EL (cell line): ENCODE data around the gene RBPMS2.

Source experiments
- DNase-seq: peaks from one replicate; pipeline ENCODE4 v3.0.0-alpha.2; 2016

The RBPMS2 gene

DNA sequence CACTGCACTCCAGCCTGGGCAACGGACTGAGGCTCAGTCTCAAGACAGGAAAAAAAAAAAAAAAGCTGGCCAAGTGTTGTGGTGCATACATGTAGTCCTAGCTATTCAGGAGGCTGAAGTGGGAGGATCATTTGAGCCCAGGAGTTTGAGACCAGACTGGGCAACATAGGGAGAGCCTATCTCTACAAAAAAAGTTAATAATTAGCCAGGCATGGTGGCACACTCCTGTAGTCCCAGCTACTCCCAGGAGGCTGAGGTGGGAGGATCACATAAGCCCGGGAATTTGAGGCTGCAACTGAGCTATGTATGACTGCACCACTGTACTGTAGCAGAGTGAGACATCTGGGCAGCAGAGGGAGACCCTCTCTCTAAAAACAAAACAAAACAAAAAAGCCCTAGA is 58.9 kb downstream of the RBPMS2 start:
- DNase-seq: no peak

DNA sequence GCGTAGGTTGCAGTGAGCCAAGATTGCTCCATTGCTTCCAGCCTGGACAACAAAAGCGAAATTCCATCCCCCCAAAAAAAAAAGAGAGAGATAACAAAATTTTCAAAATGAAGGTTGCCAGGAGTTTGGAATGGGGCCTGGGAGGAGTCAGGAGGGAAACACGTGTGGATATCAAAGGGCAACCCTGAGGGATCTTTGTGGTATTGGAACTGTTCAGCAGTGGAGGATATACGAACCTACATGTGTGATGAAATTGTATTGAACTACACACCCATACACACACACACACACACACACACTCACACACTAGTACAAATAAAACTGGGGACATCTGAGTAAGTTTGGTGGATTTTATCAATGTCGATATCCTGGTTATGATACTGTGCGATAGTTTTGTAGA is 61.8 kb downstream of the RBPMS2 start:
- DNase-seq: no peak

DNA sequence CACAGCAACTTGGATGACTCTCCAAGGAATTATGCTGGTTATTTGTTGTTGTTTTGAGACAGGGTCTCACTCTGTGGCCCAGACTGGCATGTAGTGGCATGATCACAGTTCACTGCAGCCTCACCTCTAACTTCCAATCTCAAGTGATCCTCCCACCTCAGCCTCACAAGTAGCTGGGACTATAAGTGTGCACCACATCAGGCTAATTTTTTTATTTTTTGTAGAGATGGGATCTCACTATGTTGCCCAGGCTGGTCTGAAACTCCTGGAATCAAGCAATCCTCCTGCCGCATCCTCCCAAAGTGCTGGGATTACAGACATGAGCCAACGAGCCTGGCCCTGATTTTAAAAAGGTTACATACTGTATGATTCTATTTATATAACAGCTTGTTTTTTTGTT is 63.0 kb downstream of the RBPMS2 start:
- no peak for DNase-seq

DNA sequence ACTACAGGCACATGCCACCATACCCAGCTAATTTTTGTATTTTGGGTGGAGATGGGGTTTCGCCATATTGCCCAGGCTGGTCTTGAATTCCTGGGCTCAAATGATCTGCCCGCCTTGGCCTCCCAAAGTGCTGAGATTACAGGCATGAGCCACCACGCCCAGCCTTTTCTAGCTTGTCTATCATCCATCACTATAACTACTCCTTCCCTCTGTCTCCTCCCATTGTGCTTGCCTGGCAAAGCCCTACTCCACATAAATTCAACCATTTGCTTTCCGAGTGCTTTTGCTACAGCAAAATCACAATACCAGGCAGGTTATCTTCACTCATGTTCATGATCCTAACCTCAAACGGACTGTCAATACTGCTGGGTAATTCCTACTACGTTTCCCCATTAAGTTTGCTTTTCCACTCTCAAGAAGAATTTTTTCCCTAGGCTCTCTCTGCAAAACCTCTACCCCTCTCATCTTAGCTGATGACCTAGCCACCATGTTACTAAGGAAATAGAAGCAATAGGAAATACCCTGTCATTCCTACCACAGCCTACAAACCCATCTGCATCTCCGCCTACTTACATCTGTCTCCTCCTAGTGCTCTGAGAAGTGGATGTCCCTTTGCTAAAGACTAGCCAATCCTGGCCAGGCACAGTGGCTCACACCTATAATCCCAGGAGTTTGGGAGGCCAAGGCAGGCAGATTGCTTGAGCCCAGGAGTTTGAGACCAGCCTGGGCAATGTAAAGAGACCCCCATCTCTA is 64.5 kb downstream of the RBPMS2 start:
- no peak for DNase-seq

DNA sequence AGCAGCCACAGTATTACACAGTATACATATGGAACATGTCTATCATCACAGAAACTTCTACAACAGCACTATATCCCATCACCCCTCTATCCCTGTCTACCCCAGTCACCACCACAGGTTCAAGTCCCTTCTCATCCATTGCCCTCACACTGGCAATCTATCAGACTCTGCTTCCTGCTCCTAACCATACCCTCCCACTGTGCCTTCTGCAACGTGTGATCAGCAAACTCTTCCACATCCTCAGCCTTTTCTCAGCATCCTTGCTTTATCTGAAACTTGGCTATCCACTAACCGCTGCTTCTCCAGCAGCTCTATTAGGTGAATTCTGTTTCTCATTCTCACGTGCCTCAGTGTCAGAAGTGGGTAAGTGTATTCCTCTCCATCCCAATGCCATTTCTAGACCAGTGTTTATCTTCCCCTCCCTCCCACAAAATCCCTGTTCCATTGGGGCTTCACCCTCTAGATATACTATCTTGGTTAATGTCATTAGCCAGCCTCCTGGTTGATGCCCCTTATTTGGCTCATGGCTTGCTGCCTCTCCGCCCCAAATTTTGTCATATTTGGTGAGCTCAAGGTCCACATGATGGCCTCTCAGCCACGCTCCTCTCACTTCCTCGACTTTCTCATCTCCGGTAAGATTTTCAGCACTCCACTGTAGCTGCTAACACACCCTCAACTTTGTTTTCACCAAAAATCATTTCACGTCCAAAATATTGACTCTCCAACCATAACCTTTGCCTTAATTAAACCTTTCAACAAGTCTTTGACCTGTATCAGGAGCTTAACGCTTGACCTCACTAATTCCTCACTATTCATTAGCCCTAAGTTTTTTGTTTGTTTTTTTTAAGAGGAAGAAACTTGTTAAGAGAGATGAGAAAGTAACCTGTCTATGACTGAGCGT is 69.1 kb downstream of the RBPMS2 start:
- no peak for DNase-seq

DNA sequence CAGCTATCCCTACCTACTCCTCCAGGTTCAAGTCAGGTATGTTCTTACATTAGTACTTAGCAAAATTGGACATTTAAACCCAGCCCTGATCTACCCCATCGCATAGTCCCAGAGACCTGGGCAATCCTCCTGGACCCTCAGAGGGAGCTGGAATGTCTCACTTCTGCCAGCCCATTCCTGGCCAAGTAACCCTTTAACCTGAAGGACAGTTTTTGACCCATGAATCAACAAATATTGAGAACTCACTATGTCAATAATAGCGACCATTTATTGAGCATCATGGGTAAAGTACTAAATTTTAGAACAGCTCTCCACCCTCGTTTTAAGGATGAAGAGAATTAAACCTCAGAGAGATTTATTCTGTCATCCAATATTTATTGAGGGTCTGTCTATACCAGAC is 70.4 kb downstream of the RBPMS2 start:
- no peak for DNase-seq

DNA sequence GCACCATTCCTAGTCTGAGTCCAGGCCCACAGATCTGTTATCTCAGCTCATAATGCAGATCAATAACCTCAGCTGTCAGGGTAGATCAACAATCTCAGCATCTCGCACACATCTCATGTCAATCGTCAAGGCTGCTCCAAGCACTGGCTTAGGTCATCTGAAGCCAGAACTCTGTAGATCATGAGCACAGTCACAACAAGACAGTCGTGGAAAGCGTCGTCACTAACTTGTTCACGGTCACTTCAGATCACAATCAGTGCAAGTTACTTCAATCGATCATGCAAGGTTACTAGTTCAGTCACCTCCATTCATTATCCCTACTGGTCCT is 71.8 kb downstream of the RBPMS2 start:
- DNase-seq: no peak

DNA sequence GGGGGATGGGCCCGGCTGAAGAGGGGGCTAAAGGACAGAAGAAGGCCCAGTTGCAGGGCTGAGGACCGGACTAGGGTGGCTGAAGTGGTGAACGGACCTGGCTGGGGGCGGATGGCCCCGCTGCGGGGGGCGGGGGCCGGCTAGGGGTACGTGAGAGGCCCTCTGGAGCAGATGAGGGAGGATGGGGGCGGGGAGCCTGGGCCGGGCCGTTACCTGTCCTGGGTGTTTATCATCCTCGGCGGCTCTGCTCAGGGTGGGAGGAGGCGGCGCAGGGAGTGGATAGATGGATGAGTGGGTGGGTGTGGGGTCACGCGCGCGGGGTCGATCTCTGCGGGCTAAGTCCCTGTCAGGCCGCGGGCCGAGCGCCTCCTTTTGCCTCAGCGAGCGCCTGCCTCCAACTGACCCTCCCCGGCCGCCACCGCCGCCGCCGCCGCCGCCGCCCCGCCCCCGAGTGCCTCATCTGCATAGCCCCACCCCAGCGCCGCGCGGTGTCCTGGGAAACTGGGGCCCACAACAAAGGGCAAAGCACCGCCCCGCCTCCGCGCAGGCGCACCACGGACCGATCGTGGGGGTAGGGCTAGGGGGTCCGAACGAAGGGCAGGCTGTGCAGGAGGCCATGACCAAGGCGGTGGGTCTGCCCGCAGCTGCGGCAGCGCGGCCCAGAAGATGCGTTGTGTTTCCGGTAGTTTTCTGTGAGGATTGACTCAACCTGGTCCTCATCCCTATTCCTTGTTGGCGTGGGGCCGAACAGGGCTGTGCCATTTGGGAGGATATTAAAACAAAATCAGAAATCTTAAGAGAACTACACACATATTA is 72.4 kb downstream of the RBPMS2 start:
- peak; percentile 93 for DNase-seq

DNA sequence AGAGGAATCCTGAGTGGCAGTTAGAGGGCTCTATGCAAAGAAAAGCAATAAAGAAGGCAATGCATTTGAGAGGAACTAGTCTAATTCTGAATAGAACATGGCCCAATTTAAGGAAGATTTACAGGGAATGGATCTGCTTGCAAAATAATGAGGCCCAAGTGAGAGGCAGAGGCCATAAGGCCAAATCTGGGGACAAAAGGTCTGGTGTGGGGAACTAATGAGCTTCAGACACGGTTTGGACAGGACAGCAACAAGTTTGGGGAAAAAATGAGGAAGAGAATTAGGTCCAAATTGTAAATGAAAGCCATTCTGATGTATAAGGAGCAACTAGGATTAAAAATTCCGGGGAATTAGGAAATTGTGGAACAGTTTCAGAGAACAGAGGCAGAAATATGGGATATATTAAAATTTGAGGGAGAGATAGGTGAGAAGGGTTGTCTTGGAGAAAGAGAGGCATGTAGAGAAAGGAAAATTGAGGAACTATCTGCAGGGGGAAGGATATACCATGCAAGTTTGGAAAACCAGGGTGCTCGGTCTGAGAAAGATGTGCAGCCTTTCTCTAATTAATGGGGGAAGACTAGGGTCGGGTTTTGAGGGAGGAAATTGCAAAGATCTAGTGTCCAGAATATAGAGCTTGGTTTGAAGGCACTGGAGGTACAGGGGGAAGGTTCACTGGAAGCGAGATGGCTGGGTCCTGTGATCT is 73.8 kb downstream of the RBPMS2 start:
- DNase-seq: no peak

DNA sequence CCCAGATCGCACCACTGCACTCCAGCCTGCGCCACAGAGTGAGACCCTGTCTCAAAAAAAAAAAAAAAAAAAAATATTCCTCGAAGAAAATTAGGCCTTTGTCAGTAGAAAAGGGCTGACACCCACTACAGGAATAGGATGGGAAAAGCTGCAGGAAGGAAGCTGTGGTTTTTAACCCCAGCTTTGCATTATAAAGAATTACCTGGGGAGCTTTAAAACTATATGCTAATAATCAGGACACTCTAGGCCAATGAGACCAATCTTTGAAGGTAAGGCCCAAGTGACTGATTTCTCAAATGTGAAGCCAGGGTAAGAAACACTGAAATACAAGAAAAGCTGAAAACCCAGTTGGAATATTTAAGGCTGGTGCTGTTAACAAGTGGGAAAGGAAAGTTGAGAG is 74.3 kb downstream of the RBPMS2 start:
- no peak for DNase-seq

DNA sequence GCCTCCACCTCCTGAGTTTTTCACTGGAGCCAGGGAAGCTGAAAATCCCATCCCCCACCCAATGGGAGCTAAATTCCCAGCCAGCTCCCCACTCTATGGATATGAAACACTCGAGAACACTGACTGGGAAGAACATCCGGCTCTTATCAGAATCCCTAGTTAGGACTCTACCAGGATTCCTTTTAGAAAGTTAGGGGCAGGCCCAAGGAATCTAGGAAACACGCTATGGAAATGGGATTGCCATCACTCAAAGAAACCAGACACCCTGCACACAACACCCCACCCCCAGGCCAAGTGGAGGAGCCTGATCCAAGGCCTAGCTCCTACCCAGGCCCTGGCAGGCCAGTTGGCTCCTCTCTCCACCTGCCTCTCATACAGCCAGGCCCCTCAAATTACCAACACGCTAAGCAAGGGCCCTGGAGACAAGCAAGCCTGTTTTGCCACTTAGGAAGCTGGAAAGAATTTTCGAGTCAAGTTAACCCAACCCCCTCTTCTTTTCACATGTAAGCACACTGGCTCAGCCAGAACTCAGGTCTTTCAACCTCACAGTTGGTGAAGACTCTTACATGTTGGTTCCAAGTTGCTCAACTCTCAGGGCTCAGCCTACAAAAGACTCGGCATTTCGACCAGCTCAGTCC is 75.5 kb downstream of the RBPMS2 start:
- DNase-seq: peak; percentile 35

DNA sequence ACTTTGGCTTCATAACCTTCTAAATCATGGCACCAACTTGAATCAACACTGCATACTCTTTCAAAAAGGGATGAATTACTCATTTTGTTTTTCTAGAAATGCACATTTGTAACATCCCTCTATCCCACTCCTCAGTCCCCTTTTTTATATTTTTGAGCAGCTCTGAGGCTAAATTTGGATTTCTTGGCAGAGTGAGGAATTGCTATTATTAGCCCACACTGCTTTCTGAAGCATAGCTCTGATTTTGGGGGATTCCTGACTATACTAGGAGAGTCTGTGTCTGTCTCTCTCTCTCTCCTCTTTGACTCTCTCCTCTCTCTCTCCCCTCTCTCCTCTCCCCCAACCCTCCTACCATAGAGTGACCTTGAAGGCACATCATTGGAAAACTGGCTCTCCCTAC is 76.6 kb downstream of the RBPMS2 start:
- DNase-seq: no peak

DNA sequence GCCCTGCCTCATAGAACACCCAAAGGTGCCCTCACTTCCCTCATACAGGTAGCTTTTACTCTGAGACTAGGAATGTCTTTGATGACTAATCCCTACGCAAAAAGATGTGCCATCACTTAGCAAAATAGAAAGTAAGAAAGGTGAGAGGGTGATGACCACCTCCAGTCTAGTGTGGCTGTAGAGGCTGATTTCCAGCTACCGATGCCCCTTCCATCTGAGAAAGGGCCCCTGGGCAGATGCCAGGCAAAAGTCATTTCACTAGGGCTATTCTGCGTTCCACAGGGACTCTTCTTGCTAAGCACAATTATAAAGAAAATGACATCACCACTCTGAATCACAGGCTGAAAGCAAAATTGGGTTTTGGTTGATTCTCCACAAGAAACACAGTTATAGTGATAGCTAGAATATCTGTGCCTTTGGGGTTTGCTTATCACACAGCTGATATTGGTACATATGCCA is 77.4 kb downstream of the RBPMS2 start:
- peak; percentile 38 for DNase-seq

DNA sequence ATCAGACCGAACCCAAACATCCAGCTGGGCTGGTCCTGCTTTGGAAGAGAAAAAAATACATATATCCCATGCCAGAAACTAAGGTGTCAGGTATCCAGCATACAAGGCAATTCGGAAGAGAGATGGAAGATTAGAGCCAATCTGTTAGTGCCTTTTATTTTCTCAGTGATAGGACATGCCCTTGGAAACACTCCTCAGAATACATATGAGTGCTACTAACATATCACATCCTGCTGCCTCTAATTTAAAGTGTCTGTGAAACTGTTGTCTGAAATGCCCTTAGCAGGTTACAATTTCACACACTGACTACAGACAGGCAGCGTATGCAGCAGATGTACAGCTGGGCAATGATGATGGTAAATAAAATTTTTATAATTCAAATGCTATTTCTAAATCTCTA is 78.9 kb downstream of the RBPMS2 start:
- no peak for DNase-seq

DNA sequence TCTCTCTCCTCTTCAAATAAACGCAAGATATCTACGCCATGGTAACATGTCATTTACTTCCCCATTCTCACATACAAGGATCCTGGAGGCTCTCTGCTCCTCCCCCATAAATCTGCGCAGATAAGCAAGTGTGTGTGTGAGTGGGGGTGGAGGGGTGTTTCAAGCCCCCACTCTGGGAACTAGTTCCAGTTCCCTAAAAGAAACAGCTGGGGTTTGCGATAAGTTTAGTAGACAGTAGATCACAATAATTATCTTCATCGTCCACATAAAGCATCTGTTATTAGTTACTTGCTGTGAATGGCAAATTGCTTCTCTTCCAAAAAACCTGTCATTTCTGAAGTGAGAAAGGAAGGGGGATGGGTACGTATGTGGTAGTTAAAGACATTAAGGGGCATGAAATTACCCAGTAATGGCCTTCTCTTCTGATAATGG is 79.8 kb downstream of the RBPMS2 start:
- DNase-seq: no peak

DNA sequence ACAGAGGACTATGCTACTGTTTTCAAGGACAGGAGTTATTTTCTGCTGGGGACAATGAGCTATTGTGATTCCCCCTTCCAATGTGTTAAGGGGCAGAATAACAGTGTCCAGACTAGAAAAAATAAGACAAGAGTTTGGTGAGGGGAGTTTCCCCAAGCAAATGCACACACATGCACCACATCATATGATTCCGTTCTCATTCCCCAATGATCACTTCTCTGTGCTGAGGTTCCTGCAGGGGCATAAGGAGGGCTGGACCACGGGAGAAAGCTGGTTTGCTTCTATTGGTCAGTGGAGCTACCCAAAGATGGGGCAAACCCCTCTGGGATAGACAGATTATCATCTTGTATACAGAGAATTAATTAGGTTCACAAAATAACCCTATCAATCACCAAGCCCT is 80.6 kb downstream of the RBPMS2 start:
- no peak for DNase-seq

DNA sequence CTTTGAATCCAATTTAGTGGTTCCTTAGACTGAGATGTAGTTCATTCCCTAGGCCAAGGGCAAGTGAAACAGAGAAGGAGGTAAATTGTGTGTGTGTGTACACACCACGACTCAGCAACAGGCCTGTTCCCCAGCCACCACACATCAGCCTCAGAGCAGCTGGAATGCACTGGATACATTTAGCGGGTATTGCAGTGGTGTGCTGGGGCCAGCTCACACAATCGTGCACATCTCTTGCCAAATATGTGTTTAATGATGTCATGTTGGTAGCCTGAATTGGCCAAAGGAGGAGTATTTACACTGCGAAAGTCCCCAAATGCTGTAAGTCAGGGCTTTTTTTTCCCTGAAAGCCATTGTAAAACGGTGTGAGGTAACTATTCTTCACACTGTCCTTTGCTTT is 82.3 kb downstream of the RBPMS2 start:
- peak; percentile 81 for DNase-seq

DNA sequence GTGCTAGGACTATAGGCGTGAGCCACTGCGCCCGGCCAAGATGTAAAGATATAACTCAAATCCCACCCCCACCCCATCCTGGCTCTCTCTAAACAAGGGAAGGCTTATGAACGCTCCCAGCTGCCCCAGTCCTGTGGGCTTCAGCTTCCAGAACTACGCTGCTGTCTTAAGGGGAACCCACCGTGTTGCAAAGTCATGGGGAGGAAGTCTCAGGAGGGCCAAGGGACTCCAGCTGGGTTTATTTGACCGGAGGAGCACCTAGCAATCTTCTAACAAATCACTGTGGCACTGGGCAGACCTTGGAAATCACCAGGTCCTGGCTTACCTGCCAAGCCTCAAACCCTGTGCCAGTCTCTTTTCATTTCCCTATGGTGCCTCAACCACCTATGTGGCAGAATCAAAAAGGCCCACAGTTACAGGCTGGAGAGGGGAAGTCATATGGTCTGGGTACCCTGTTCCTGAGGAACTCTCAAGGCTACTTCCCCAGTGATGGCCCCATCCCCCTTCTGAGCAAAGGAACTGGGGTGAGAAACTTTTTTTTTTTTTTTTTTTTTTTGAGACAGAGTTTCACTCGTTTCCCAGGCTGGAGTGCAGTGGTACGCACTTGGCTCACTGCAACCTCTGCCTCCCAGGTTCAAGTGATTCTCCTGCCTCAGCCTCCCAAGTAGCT is 83.4 kb downstream of the RBPMS2 start:
- no peak for DNase-seq

DNA sequence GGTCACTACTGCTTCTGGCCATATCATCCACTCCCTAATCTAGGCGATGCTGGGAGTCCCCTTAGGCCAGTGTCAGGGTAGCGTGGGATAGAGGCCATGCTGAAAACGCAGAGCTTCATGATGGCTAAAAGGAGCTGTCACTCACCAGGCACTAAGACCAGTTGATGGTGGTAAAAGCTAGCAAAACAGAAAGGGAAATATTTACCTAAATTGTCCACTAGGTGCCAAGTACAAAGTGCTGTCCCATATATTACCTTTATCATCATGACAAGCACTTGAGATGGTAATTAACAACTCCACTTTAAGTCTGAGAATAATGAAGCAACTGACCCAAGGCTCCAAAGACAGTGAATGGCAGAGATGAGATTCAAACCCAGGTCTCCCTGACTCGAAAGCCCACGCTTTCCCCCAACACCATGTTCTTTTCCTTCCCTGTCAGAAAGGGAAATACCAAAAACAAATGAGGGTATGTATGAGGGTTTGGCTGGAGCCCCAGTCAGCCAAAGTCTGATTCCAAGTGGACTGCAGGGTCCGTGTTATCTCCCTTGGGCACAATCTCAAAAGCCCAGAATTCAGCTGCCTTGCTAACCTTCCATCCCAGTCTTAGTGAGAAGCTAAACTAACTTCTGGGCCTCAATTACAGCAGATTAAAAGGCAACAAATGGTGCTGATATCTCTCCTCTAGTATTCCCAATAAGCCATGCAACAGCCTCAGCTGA is 84.7 kb downstream of the RBPMS2 start:
- DNase-seq: no peak

DNA sequence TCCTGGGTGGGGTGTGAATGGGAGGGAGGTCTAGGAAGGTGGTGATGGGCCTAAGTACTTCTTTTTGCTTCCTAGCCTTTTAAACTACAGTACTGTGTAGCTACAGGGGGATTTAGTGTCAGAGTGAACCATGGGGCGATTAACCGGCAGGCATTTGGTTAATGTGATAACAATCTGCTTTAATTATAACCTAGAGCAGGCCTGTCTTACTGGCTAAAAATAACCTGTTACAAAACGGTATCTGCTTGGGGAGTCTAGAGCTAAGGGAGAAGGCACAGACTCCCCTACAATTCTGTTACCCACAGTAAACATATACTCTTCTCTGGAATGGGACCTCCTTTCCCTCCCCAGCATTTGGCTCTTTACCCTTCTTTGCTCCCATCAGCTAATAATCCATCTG is 85.4 kb downstream of the RBPMS2 start:
- no peak for DNase-seq
